ENCODE results near the gene PCARE.
"Not testable (repeated sequence)": the region's sequence is repeated elsewhere in the genome, so short reads cannot be mapped to it uniquely, and the experiment has no call there.

Gene PCARE

DNA sequence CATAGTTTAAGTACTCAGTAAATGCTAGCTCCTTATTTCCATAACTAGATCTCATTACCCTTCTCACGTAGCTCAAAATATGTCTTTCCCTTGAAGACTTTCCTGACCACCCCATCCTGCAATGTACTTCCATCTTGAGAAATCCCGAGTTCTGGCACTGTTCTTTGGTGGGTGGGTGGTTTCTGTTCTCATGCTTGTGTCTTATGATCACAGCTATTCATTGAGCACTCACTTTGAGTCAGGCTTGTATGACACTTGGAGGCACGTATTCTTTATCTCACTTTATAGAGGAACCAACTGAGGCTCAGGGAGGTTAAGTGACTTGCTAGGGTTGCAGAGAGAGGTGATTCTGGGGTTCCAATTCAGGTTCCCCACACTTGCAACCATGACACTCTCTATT lies 31.9 kb upstream of the PCARE start:
- TF ChIP-seq, protein P1, sequence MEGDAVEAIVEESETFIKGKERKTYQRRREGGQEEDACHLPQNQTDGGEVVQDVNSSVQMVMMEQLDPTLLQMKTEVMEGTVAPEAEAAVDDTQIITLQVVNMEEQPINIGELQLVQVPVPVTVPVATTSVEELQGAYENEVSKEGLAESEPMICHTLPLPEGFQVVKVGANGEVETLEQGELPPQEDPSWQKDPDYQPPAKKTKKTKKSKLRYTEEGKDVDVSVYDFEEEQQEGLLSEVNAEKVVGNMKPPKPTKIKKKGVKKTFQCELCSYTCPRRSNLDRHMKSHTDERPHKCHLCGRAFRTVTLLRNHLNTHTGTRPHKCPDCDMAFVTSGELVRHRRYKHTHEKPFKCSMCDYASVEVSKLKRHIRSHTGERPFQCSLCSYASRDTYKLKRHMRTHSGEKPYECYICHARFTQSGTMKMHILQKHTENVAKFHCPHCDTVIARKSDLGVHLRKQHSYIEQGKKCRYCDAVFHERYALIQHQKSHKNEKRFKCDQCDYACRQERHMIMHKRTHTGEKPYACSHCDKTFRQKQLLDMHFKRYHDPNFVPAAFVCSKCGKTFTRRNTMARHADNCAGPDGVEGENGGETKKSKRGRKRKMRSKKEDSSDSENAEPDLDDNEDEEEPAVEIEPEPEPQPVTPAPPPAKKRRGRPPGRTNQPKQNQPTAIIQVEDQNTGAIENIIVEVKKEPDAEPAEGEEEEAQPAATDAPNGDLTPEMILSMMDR (IDR thresholded peaks at IDR 0.05; ENCODE audit: insufficient read depth, low read length, poor library complexity, severe bottlenecking): no peak
- DNase-seq (ENCODE audit: extremely low read depth, insufficient read length): no peak
- Histone ChIP-seq H3K4me3 (replicated peaks; ENCODE audit: low read depth, low read length) (no peak overlapping the region), H3K27me3 (replicated peaks; ENCODE audit: control insufficient read depth, insufficient read depth, low read length) (no peaks in the 10 kb centered on the region), H3K36me3 (ENCODE audit: control insufficient read depth, insufficient read depth, low read length) (no peaks in the 10 kb centered on the region)

DNA sequence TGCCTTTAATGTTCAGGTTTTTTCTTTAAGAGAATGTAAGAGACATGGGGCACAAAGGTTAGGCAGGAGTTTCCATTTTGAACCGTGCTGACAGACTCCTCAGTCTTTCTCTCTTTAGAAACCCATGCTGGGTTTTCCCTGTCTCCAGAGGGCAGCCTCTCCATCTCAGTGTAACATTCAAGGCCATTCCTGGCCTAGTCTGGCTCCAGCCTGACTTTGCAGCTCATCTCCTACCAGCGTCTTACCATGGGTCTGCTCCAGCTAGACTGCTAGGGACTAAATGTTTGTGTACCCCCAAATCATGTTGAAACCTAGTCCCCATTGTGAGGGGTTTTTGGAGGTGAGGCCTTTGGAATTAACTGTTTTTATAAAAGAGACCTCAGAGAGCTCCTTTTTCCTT lies 31.1 kb upstream of the PCARE start:
- Histone ChIP-seq H3K27me3 (replicated peaks; ENCODE audit: control insufficient read depth, insufficient read depth, low read length) (no peaks in the 10 kb centered on the region), H3K4me3 (replicated peaks; ENCODE audit: low read depth, low read length) (no peak overlapping the region), H3K36me3 (ENCODE audit: control insufficient read depth, insufficient read depth, low read length) (no peaks in the 10 kb centered on the region)
- DNase-seq (ENCODE audit: extremely low read depth, insufficient read length): no peak
- TF ChIP-seq, protein P1 (IDR thresholded peaks at IDR 0.05; ENCODE audit: insufficient read depth, low read length, poor library complexity, severe bottlenecking): no peak

DNA sequence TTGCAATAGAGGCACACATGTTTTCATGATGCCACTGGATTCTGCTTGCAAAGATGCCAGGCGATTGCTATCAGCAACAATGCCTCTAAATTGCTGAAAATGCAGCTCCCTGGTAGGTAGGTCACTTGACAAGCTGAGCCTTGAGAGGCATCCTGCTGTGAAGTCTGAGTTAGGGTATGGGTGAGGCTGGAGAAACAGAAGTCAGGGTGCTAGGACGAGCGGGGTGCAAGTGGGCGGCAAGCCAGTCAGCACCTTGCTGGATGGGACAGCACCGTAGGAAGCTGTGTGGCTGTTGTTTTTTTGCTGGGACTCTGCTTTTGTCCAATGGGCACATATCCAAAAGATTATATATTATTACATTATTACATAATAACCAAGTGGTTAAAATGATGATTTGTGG lies 30.4 kb upstream of the PCARE start:
- Histone ChIP-seq H3K4me3 (replicated peaks; ENCODE audit: low read depth, low read length) (no peak overlapping the region), H3K27me3 (replicated peaks; ENCODE audit: control insufficient read depth, insufficient read depth, low read length) (no peaks in the 10 kb centered on the region), H3K36me3 (ENCODE audit: control insufficient read depth, insufficient read depth, low read length) (no peaks in the 10 kb centered on the region)
- no peak for DNase-seq (ENCODE audit: extremely low read depth, insufficient read length)
- TF ChIP-seq, protein P1 (IDR thresholded peaks at IDR 0.05; ENCODE audit: insufficient read depth, low read length, poor library complexity, severe bottlenecking): no peak

DNA sequence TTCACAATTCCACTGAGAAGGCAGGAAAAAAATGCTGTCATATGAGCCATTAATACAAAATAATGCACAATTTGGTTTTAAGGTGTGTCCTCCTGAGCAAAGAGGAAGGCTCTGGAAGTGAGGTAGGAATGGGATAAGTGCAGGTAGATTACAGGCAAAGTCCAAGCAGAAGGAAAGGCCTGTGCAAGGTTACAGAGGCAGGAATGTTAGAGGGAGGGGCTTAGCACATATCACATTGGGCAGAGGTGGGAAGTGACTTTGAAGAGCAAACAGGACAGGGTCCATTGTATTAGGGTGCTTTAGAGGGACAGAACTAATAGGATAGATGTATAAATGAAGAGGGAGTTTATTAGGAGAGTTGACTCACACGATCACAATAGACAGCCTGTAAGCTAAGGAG lies 26.2 kb upstream of the PCARE start:
- no peak for DNase-seq (ENCODE audit: extremely low read depth, insufficient read length)
- H3K36me3 ChIP-seq (ENCODE audit: control insufficient read depth, insufficient read depth, low read length): no peaks in the 10 kb centered on the region
- TF ChIP-seq, protein P1 (IDR thresholded peaks at IDR 0.05; ENCODE audit: insufficient read depth, low read length, poor library complexity, severe bottlenecking): no peak
- no peak overlapping the region for H3K4me3 ChIP-seq (replicated peaks; ENCODE audit: low read depth, low read length)
- no peaks in the 10 kb centered on the region for H3K27me3 ChIP-seq (replicated peaks; ENCODE audit: control insufficient read depth, insufficient read depth, low read length)

DNA sequence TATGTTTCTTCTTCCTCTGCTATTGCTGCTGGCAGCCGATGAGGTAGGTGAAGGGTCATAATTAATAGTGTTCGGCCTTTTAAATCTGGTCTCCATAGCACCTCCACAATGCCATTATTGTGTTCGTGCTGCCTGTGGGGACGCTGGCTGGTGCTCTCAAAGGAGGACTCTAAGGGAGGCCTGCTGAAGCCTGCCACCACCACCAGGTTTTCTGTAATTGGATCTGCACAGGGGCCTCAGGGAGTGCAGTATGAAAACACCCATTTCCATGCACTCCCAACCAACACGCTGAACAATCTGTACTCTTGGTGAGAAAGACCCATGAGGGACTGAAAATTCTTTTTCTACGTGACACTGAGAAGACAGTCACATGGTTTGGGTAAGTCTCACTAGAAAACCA lies 23.2 kb upstream of the PCARE start:
- no peak for DNase-seq (ENCODE audit: extremely low read depth, insufficient read length)
- H3K36me3 ChIP-seq (ENCODE audit: control insufficient read depth, insufficient read depth, low read length): no peaks in the 10 kb centered on the region
- TF ChIP-seq, protein P1 (IDR thresholded peaks at IDR 0.05; ENCODE audit: insufficient read depth, low read length, poor library complexity, severe bottlenecking): no peak
- no peaks in the 10 kb centered on the region for H3K27me3 ChIP-seq (replicated peaks; ENCODE audit: control insufficient read depth, insufficient read depth, low read length)
- no peak overlapping the region for H3K4me3 ChIP-seq (replicated peaks; ENCODE audit: low read depth, low read length)

DNA sequence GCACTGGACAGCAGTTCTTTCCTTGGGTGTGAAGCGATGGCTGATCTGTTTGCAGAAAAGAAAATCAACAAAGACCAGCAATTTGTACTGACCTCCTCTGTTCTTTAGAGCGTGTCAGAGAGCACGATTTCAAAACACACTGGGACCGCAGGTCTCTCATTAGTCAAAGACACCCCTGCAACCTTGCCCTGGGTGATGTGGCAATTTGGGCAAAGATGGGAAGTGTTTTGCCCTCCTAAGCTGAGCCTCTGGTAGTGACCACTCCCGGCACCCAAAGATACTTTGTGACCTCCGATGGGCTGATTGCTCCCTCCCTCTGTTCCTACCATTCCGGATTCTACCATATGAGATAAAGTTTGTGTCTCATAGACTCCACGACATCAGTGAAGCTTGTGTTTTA lies 22.6 kb upstream of the PCARE start:
- Histone ChIP-seq H3K4me3 (replicated peaks; ENCODE audit: low read depth, low read length) (no peak overlapping the region), H3K36me3 (ENCODE audit: control insufficient read depth, insufficient read depth, low read length) (no peaks in the 10 kb centered on the region), H3K27me3 (replicated peaks; ENCODE audit: control insufficient read depth, insufficient read depth, low read length) (no peaks in the 10 kb centered on the region)
- TF ChIP-seq, protein P1 (IDR thresholded peaks at IDR 0.05; ENCODE audit: insufficient read depth, low read length, poor library complexity, severe bottlenecking): no peak
- DNase-seq (ENCODE audit: extremely low read depth, insufficient read length): no peak

DNA sequence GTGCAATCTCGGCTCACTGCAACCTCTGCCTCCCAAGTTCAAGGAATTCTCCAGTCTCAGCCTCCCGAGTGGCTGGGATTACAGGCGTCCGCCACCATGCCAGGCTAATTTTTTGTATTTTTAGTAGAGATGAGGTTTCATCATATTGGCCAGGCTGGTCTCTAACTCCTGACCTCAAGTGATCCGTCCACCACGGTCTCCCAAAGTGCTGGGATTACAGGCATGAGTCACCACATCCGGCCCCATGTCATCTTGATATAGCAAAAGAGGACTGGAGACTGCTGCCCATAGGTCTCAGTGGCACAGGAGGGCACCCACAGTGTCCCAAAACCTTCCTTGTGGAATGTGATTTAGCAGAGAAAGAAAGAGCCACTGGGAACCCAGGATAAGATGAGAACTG lies 16.0 kb upstream of the PCARE start:
- not testable (repeated sequence) for H3K27me3 ChIP-seq (replicated peaks; ENCODE audit: control insufficient read depth, insufficient read depth, low read length); DNase-seq (ENCODE audit: extremely low read depth, insufficient read length); H3K4me3 ChIP-seq (replicated peaks; ENCODE audit: low read depth, low read length); H3K36me3 ChIP-seq (ENCODE audit: control insufficient read depth, insufficient read depth, low read length)
